Spleen (tissue), 11 donors: Measurements from ENCODE around the gene SENP1. TPM values are rescaled to one million over a fixed set of nuclear protein-coding genes. Genes with fewer than 3 reads are reported as not detected.
"Not testable (repeated sequence)": the region's sequence is repeated elsewhere in the genome, so short reads cannot be mapped to it uniquely, and the experiment has no call there.

ENCODE experiments used
- DNase-seq: peaks from one replicate; pipeline ENCODE4 v3.0.0-alpha.2; 2020
- H3K27ac ChIP-seq, 8 donors: fragments of 200-600 bp; sonication (generic) in 7 of 8; 1 replicate in 4 of 8; 2 replicates in 4 of 8; pipeline versions ENCODE4 v1.5.0 to v1.8.0; 2016 to 2021; ENCODE audit warnings: inconsistent platforms in 4 of 8, mild to moderate bottlenecking in 4 of 8, moderate library complexity in 1 of 8
- H3K27me3 ChIP-seq, 7 donors: fragments of 200-600 bp; sonication (generic) in 6 of 7; replicated peaks in 1 of 7; 1 replicate in 4 of 7; 2 replicates in 3 of 7; pipeline versions ENCODE4 v1.5.0 to v1.8.0; 2016 to 2021; ENCODE audit warnings: inconsistent platforms in 3 of 7, mild to moderate bottlenecking in 1 of 7
- H3K36me3 ChIP-seq, 6 donors: fragments of 200-600 bp; sonication (generic) in 5 of 6; 1 replicate in 4 of 6; 2 replicates in 2 of 6; pipeline versions ENCODE4 v1.5.0 to v1.8.0; 2016 to 2021; ENCODE audit warnings: inconsistent platforms in 2 of 6
- H3K4me1 ChIP-seq, 6 donors: fragments of 200-600 bp; sonication (generic) in 5 of 6; 1 replicate in 3 of 6; 2 replicates in 3 of 6; pipeline versions ENCODE4 v1.5.0 to v1.8.0; 2016 to 2021; ENCODE audit warnings: inconsistent platforms in 3 of 6
- H3K4me3 ChIP-seq, 8 donors: fragments of 200-600 bp; sonication (generic) in 7 of 8; 1 replicate in 4 of 8; 2 replicates in 4 of 8; pipeline versions ENCODE4 v1.5.0 to v1.8.0; 2016 to 2021; ENCODE audit warnings: inconsistent platforms in 4 of 8, mild to moderate bottlenecking in 4 of 8, moderate library complexity in 2 of 8
- H3K9me3 ChIP-seq, 8 donors: fragments of 200-600 bp; sonication (generic) in 7 of 8; 1 replicate in 4 of 8; 2 replicates in 4 of 8; pipeline versions ENCODE4 v1.5.0 to v1.8.0; 2016 to 2021; ENCODE audit warnings: inconsistent platforms in 4 of 8
- POLR2A ChIP-seq, 3 donors: fragments of 450-650 bp; IDR thresholded peaks; one replicate each; pipeline ENCODE4 v1.5.1; 2017; ENCODE audit warnings: antibody characterized with exemption in 3 of 3, mild to moderate bottlenecking in 1 of 3
- POLR2AphosphoS5 ChIP-seq, 3 donors: sonication (generic); formaldehyde crosslinking; IDR thresholded peaks; one replicate each; pipeline ENCODE4 v1.5.1; 2017; ENCODE audit warnings: antibody characterized with exemption in 3 of 3
- WGBS, 5 donors: extraction: QIAGEN DNeasy Blood & Tissue Kit in 3 of 5; methylation state at CpG; one replicate each; pipeline versions ENCODE4 v1.1.5 to v1.1.7; 2013 to 2018; 5-methylcytosine and 5-hydroxymethylcytosine counted together
- intact Hi-C: fragments of 100-400 bp; cut with DNase I; formaldehyde crosslinking; loops from one replicate; pipeline ENCODE4 v1.15.0; 2023; ENCODE audit warnings: low total_unique reads
- polyA plus RNA-seq, 3 donors: library from polyadenylated mRNA; stranded (reverse); fragments of 200-250 nt; gene quantifications; one replicate each; pipeline ENCODE4 v1.2.1, GENCODE V29; 2013
- total RNA-seq, 7 donors: library from RNA; depleted of rRNA in 3 of 7; stranded (reverse); fragments of >200 nt in 3 of 7; fragmentation: NEBNext Ultra II Directional in 4 of 7; extraction: Animal tissue kit (Norgen Biotek cat#: 25700) in 4 of 7; gene quantifications; one replicate each; pipeline versions ENCODE4 v1.1.0 to v1.2.1, GENCODE V29; 2016 to 2021
- TF ChIP-seq, protein P1 (sequence below), 11 experiments: fragments of 200-600 bp in 7 of 11; fragments of 450-650 bp in 4 of 11; sonication (generic) in 4 of 11; IDR thresholded peaks in 8 of 11; conservative IDR thresholded peaks in 3 of 11; 1 replicate in 7 of 11; 2 replicates in 4 of 11; pipeline versions ENCODE4 v1.4.0 to v1.8.0; 2016 to 2021; ENCODE audit warnings: antibody characterized with exemption in 11 of 11, inconsistent platforms in 4 of 11, mild to moderate bottlenecking in 1 of 11
- donor health status: healthy with polysubstance abuse.
- donor health status: DM: no; HTN: no; CAD: no; lungs with moderate emphysema.
- donor health status: DM: no; HTN: no; CAD: no.
- donor health status: Bipolar disorder and iron deficiency.
- donor health status: healthy.
- donor health status: DM: no; HTN: no; CAD: no.
- donor health status: DM: yes; HTN: yes; CAD: no.

SENP1 gene
- total and polyA plus RNA-seq, 10 donors: 3.7 to 37.4 (median 25.6) TPM

DNA sequence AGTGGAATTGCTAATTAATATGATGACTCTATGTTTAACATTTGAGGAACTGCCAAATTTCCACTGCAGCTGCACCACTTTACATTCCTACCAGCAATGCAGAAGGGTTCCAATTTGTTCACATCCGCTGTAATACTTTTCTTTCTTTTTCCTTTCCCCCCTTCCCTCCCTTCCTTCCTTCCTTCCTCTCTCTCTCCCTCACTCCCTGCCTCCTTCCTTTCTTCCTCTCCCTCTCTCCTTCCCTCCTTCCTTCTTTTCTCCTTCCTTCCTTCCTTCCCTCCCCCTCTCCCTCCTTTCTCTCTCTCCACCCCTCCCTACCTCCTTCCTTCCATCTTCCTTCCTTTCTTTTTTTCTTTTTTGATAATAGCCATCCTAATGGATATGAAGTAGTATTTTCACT lies 10.1 kb upstream of the SENP1 start:
- H3K27ac ChIP-seq: no peak overlapping the region
- TF ChIP-seq, protein P1, sequence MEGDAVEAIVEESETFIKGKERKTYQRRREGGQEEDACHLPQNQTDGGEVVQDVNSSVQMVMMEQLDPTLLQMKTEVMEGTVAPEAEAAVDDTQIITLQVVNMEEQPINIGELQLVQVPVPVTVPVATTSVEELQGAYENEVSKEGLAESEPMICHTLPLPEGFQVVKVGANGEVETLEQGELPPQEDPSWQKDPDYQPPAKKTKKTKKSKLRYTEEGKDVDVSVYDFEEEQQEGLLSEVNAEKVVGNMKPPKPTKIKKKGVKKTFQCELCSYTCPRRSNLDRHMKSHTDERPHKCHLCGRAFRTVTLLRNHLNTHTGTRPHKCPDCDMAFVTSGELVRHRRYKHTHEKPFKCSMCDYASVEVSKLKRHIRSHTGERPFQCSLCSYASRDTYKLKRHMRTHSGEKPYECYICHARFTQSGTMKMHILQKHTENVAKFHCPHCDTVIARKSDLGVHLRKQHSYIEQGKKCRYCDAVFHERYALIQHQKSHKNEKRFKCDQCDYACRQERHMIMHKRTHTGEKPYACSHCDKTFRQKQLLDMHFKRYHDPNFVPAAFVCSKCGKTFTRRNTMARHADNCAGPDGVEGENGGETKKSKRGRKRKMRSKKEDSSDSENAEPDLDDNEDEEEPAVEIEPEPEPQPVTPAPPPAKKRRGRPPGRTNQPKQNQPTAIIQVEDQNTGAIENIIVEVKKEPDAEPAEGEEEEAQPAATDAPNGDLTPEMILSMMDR (IDR thresholded peaks at IDR 0.05 in 8 of 11, conservative IDR thresholded peaks at IDR 0.05 in 3 of 11): no peak
- TF ChIP-seq POLR2AphosphoS5 (IDR thresholded peaks at IDR 0.05): no peak
- H3K36me3 ChIP-seq: no peaks in the 10 kb centered on the region
- no peaks in the 10 kb centered on the region for H3K27me3 ChIP-seq
- H3K9me3 ChIP-seq: no peaks in the 10 kb centered on the region
- H3K4me3 ChIP-seq: no peak overlapping the region
- DNase-seq: no peak
- intact Hi-C loops: no loop called here
- peaks cover 5 to 26% (median 13%) of the 10 kb centered on the region in 6 donors for H3K4me1 ChIP-seq
- 72 to 92% (median 87%) methylated on average over 1 of the region's 1 CpG for WGBS, 5 donors

DNA sequence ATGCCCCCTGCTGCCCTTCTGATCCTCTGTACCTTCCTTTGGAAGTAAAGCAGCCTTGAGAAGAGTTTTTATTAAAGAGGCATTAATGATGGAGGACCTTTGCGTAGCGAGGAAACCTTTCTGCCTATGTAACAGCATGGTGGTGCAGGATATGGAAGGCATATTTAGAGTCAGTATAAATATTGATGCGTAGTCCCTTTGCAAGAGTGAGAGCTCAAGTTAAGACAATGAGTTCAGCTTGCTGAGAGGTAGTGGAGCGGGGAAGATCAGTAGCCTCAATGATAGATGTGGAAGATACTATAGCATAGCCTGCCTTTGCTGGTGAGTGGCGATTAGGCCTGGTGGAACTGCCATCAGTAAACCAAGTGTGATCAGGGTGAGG lies 5.4 kb upstream of the SENP1 start:
- DNase-seq, H3K4me3 ChIP-seq, H3K36me3 ChIP-seq, intact Hi-C loops, H3K27me3 ChIP-seq, H3K9me3 ChIP-seq, H3K27ac ChIP-seq: not testable (repeated sequence)
- WGBS, 5 donors: 94 to 99% (median 97%) methylated on average over 5 of the region's 5 CpGs
- peaks cover 8 to 14% (median 10%) of the 10 kb centered on the region in 6 donors for H3K4me1 ChIP-seq

DNA sequence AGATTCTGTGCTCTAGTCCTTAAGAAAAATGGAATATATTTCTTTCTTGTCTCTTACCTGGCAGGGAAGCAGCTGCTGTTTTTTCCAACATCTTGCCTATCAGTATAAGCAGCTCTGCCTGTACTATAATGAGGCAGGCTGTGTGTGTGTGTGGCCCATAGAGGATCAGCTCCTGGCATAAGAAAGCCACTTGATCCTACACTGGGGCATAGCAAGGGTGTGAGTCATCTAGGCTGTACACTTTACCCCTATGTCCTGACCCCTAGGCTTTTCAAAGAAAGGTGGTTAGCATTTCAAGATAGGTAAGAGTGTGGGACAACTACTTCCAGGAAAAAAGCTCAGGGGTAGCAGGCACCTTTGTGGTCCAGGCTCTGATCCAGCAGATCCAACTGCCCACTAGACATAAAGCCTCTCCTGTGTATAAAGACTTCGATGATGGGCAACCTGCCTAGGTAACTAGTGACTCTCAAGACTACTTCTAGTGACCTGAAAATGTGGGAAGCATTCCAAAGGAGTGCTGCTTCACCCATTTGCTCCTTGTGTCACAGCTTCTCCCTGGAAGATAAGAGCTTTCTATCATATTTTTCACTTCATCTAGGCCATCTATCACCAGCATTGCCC lies 4.9 kb upstream of the SENP1 start:
- DNase-seq: no peak
- Histone ChIP-seq H3K36me3 (no peaks in the 10 kb centered on the region), H3K27me3 (no peaks in the 10 kb centered on the region), H3K4me3 (no peak overlapping the region), H3K4me1 (peaks cover 8 to 15% (median 11%) of the 10 kb centered on the region in 6 donors), H3K9me3 (no peaks in the 10 kb centered on the region), H3K27ac (no peak overlapping the region)
- 79 to 88% (median 86%) methylated on average over 1 of the region's 1 CpG for WGBS, 5 donors
- TF ChIP-seq, protein P1 (IDR thresholded peaks at IDR 0.05 in 8 of 11, conservative IDR thresholded peaks at IDR 0.05 in 3 of 11): no peak
- no peak for TF ChIP-seq POLR2AphosphoS5 (IDR thresholded peaks at IDR 0.05)
- intact Hi-C loops: no loop called here

DNA sequence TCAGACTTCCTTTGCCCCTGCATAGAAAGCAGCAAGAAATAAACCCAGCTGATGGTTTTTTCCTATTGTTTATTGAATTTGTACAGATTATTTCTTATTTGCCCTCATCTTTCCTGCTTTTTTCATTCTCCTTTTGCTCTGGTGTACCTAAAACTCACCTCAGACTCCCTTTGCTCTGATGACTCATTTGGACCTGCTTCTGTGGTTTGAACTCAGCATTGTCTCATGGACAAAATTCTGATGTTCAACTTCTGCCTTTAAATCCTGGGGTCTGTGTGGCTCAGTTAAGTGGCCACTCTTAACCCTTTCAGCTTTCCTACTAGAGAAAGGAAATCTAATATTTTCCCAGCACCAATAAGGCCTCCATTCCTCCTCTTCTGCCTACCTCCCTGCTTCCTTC lies 3.5 kb upstream of the SENP1 start:
- DNase-seq: no peak
- Histone ChIP-seq H3K9me3 (no peaks in the 10 kb centered on the region), H3K27ac (no peak overlapping the region), H3K4me1 (peaks cover 15 to 26% (median 20%) of the 10 kb centered on the region in 6 donors), H3K27me3 (no peaks in the 10 kb centered on the region), H3K4me3 (no peak overlapping the region), H3K36me3 (no peaks in the 10 kb centered on the region)
- intact Hi-C loops: loop anchor here (10.0 kb wide), 1 partner anchor 45 kb away; the partner anchor contains the start of gene ASB8
- TF ChIP-seq, protein P1 (IDR thresholded peaks at IDR 0.05 in 8 of 11, conservative IDR thresholded peaks at IDR 0.05 in 3 of 11): no peak
- TF ChIP-seq POLR2AphosphoS5 (IDR thresholded peaks at IDR 0.05): no peak
- TF ChIP-seq POLR2A (IDR thresholded peaks at IDR 0.05): no peak
